ENCODE data around the gene MEMO1. TPM values are rescaled to one million over a fixed set of nuclear protein-coding genes. Genes with fewer than 3 reads are reported as not detected.
"Not testable (repeated sequence)": the region's sequence is repeated elsewhere in the genome, so short reads cannot be mapped to it uniquely, and the experiment has no call there.

The MEMO1 gene
- total and polyA plus RNA-seq, 2 of the 4 experiments (the other 2 are of a cell fraction) = 23.7 to 49.7 TPM

- H2BK20ac ChIP-seq (ENCODE audit: low read depth, low read length); H3K4me2 ChIP-seq (ENCODE audit: low read depth, low read length); in situ Hi-C loops (cut with MboI; ENCODE audit: low sequenced_read_pairs); H4K8ac ChIP-seq (ENCODE audit: low read depth in 2 of 2, low read length in 2 of 2); H2AK5ac ChIP-seq (ENCODE audit: low read depth, low read length); H3K27me3 ChIP-seq (ENCODE audit: control insufficient read depth, insufficient read depth, low read length); H3K4ac ChIP-seq (ENCODE audit: low read depth, low read length); H4K5ac ChIP-seq (ENCODE audit: low read depth, low read length); H2AFZ ChIP-seq (replicated peaks; ENCODE audit: low read length, poor library complexity); POLR2A ChIA-PET (ENCODE audit: unreplicated experiment); H3K9me1 ChIP-seq (ENCODE audit: insufficient read depth, low read length); H2AK9ac ChIP-seq (replicated peaks; ENCODE audit: low read depth, low read length, poor library complexity); H2BK120ac ChIP-seq (ENCODE audit: low read depth, low read length); H2BK15ac ChIP-seq (ENCODE audit: low read depth, low read length); H3K14ac ChIP-seq (replicated peaks; ENCODE audit: low read depth, low read length); CTCF ChIA-PET; BruUV-seq (replicated peaks); H3K4me1 ChIP-seq (ENCODE audit: control insufficient read depth, insufficient read depth, low read length); H3K56ac ChIP-seq (ENCODE audit: extremely low read depth, insufficient read depth, low read length); H3K9me3 ChIP-seq (ENCODE audit: control insufficient read depth, insufficient read depth, low read length); H4K91ac ChIP-seq (ENCODE audit: insufficient read depth, low read depth, low read length); H3K36me3 ChIP-seq (ENCODE audit: control insufficient read depth, insufficient read depth, low read length); H3K9ac ChIP-seq (ENCODE audit: low read depth, low read length); dilution Hi-C loops (cut with HindIII; ENCODE audit: low sequenced_read_pairs, unreplicated experiment); H3K18ac ChIP-seq (ENCODE audit: low read depth, low read length); H3K23ac ChIP-seq (ENCODE audit: low read depth, low read length): not testable (repeated sequence)
- DNase-seq = peak; percentile 37
- Histone ChIP-seq H3K4me3 (ENCODE audit: insufficient read depth, low read depth, low read length) (peak overlapping the region; percentile 99), H4K20me1 (ENCODE audit: insufficient read depth, low read length) (peaks cover 35% of the 10 kb centered on the region), H3K79me1 (ENCODE audit: low read depth in 1 of 2, low read length in 2 of 2) (peaks cover 9 to 24% of the 10 kb centered on the region in 2 experiments; a peak in 3 of 4 replicates), H3K27ac (ENCODE audit: insufficient read depth, low read length) (peak overlapping the region; percentile 57), H2BK5ac (ENCODE audit: low read depth, low read length, poor library complexity, severe bottlenecking) (peak overlapping the region; percentile 59)
- peak; percentile 82 for ATAC-seq (ENCODE audit: low read depth)
- intact Hi-C loops (cut with micrococcal nuclease) = loop anchor here (1.0 kb wide), 1 partner anchor 53 kb away; the partner anchor contains the start of gene SPAST
- WGBS, 2 experiments (ENCODE audit: extremely low coverage in 2 of 2, insufficient read length in 1 of 2) = no CpG with 5 or more reads among the region's 43 CpGs
These were observed 533 bp downstream of the MEMO1 start for GRCh38 chr2:32010280-32010669.

Data from IMR-90 (cell line).